Inflammatory macrophage treated with lipopolysaccharide for 4 hours (primary cell): Measurements from ENCODE around the gene GNB1L.

Experiments used
- DNase-seq: peaks from one replicate; pipeline ENCODE4 v3.0.0-alpha.2; 2020

GNB1L gene

GRCh38 chr22:19859861-19860510 lies 5.3 kb upstream of the GNB1L start:
- DNase-seq: no peak

GRCh38 chr22:19857382-19857781 lies 2.7 kb upstream of the GNB1L start:
- DNase-seq: no peak

- peak; percentile 31 for DNase-seq
Measured at GRCh38 chr22:19855504-19856409, 1.1 kb upstream of the GNB1L start.

DNA sequence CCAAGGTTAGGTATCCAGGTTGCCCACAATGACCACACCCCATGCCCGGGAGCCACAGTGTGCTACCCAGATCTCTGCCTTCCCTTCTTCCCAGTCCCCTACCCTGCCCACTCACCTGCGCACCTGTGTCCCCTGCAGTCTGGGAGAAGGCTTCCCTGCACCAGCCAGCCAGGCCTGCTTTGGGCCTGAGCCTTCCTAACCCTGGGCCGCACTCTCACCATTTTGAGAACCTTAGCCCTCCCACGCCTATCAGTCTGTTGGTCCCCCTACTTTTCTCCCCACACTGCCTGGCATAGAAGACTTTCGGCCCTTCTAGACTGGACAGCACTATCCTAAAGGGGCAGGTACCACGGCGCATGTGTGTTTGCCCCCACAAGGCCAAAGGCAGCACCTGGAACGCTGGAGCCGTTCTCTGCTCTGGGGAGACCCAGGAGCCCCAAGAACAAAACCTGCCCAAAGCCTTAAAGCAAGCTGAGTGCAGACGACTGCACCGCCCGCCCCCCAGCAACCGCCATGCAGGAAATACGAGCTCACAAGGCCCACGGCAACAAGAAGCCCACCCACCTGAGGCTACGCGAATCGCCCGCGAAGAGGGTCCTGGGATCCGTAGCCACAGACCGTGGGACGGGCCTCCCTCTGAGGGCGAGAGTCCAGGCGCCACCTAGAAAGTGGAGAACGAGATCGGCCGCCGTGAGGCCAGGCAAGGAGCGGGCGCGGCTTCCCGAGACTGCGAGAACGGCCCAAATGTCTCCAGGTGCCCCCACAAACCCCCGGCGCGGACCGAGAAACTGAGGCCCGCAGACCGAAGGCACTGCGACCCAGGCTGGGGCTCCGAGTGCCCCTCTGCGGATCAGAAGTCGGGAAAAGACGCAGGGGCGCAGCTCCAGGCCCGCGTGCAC lies 546 bp downstream of the GNB1L start:
- no peak for DNase-seq

DNA sequence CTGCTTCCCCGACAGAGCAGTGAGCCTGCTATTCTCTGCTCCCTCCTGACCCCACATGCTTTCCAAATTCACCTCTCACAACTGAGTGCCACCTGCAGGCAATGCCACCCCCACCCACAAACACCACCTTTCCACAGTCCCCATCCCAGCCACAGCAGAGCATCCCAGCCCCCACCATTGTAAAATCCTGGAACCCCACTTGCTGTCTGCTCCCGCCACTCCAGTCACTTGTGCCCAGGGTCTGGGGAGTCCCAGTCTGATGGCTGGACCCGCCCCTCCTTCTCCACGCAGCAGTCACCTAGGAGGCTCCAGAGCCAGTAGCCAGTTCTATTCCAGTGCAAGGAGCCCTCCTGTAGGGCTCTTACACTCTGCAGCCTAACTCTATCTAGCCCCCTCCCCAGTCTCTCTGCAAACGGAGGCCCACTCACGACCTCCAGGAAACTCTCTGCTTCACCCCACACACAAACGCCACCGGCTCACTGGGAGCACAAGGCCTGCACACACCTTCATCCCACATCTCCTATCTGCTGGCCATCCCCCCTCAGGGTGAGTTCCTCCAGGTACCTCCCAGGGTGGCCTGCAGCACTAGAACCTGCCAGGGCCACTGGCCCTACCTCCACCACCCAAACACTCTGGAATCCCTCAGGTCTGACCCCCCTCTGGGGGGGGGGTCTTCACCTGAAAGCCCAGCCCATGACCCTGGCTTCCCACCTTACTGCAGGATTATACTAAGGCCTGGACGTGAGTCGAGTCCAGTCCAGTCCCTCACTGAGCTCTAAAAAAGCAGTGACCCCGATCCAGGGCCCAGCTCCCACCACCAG lies 1.4 kb downstream of the GNB1L start:
- no peak for DNase-seq

DNA sequence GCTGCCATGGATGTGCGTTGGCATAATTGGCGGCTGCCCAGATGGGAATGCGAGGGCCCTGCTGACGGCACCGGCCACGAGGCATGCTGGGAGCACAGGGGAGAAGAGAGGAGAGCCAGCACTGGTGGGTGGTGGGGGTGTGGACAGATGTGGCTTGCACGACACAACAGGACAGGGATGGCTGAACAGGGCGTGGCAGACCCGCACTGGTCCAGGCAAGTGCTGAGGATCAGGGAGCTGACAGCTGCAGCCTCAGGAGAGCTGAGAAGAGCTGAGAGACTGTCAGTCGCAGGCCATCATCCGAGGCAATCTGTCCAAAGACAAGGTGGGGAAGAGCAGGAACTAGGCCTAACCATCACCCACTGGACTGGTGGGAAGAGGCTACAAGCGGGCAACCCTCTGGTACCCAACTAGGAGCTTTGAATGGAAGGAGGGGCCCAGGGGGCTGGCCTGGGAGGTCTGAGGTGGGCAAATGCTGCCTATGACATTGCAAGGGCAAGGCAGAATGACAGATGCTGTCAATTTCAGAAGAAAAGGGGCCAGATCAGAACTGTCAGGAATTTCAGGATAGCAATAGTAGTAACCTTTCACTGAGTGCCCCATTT lies 2.4 kb downstream of the GNB1L start:
- DNase-seq: no peak

DNA sequence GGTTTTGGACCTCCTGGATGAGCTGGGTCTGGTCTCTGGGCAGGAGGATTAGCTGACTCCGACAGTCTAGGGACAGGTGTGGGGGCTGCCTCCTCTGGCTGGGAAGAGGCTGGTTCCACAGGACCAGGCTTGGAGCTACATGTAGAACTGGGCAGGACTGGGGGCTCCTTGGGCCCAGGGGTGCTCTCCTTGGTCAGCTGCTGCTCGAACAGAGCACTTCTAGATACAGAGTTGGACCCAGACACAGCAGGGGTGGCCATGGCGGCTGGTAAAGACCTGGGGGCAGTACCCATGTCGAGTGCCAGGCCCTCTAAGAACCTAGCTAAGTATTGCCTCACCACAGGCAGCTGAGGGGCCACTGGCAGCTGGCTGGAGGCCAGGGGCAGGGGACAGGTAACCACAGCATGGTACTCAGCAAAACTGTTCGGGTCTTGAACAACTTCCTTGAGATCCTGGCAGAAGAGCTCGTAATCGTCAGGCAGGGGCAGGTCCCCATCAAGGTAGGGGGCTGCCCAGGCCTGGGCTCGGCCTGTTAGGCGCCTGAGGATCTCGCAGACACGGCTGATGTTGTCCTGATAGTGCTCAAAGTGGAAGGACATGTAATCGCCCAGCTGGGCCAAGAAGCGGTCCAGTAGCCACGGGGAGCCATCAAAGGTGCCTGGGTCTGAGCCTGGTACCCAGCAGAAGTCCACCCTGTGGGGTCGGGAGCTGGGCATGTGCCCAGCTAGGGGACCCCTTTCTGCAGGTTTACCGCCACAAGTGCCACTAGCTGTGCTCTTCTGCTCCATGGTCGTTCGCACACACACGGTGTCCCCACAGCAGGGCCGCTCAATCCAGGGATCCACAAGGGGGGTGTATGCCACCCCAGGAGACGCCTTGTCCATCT lies 3.1 kb downstream of the GNB1L start:
- no peak for DNase-seq

DNA sequence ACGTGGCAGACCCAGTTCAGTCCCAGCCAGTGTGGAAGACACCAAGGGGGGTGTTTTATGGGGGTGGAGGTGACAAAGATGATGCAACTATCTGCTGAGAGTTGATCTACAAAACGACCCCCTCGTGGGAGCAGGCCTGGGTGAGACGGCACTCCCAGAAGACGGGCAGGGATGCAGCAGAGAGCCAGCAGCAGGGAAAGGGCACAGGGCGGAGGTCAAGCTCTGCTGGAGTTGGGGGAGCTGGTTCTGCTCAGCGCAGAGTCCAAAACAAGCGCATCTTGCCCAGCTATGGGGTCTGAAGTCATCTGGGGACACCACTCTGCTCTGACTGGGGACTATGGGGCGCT lies 3.9 kb downstream of the GNB1L start:
- DNase-seq: no peak

GRCh38 chr22:19849835-19850762 lies 4.6 kb downstream of the GNB1L start:
- DNase-seq: no peak

- no peak for DNase-seq
Measured at GRCh38 chr22:19848298-19849224, 6.1 kb downstream of the GNB1L start.

- DNase-seq: no peak
Measured at GRCh38 chr22:19847345-19847632, 7.4 kb downstream of the GNB1L start.

GRCh38 chr22:19846620-19847344 lies 7.9 kb downstream of the GNB1L start:
- no peak for DNase-seq

DNA sequence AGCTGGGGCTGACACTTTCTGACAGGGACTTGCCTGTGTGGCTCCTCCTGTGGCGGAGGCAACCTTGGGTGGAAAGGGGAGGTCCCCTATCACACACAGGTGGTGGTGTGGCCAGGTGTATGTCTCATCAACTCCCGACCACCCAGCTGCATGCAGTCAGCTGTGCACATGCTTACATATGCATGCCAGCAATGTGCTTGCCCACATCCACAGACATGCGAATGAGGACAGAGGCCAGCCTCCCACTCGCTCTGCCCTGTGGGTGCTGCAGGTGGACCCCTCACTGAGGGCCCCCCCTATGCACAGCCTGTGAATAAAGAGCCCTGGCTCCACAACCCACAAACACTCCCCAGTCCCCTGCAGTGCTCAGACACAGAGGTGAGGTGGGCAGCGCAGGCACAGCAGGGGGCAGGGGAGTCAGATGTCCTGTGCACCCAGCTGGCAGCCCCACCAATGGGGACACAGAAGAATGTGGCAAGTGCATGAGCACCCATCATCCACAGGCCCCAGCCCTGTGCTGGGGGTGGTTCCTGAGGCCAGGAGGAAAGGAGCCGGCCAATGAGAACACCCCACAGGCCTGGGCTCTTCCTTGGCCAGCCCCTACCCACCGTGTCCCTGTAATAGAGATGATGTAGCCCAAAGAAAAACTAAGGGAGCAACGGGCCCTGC lies 9.5 kb downstream of the GNB1L start:
- DNase-seq: no peak

DNA sequence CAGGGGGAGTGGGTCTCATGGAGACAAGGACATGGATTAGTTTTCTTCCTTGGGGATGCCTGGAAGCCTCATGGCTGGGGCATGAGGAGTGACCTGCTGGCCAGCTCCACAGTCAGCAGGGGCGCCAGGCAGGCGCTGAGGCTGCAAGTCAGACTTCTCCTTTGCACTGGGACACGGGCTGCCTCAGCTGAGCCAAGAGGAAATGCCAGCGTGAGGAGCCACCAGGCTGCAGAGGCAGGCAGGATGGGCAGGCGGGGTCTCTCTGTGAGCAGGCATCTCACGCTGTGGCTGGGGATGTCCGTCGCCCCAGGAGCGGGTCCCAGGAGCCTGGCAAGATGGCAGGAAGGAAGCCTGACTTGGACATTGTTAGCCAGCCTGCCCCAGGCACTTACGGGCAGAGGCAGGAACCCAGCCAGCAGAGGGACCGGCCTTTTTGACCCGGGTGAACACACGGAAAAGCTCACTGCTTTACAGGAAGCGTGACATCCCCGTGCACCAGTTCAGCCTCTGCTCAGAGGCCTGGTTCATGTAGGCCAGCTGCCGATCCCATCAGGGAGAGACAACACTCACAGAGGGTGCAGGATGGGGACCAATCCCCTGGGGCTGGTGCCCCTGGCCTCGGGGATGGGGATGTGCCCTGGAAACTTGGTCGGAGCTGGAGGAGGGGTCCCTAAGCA lies 10.2 kb downstream of the GNB1L start:
- peak; percentile 68 for DNase-seq

DNA sequence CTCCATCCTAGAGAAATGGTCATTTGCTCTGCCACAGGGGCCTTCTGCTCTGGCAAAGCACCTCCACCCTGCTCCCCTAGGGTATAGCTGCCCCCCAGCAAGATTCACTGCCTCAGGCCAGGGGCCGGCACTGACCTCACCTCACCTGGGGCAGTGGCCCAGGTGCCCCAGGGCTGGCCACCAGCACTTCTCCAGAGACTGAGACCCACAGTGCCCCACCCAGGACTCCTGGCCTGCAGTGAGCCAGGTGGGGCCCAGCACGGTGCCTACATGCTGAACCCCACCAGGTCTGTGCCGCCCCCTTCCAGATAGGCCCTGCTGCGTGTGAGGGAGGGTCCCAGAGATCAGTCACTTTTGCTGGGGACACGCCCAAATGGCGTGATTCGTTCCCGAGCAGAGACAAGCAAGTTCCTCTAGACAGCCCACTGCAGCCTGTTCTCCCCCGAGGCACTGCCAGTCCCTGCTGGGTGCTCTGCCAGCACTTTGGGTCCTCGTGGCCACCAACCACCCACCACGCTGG lies 10.8 kb downstream of the GNB1L start:
- no peak for DNase-seq

DNA sequence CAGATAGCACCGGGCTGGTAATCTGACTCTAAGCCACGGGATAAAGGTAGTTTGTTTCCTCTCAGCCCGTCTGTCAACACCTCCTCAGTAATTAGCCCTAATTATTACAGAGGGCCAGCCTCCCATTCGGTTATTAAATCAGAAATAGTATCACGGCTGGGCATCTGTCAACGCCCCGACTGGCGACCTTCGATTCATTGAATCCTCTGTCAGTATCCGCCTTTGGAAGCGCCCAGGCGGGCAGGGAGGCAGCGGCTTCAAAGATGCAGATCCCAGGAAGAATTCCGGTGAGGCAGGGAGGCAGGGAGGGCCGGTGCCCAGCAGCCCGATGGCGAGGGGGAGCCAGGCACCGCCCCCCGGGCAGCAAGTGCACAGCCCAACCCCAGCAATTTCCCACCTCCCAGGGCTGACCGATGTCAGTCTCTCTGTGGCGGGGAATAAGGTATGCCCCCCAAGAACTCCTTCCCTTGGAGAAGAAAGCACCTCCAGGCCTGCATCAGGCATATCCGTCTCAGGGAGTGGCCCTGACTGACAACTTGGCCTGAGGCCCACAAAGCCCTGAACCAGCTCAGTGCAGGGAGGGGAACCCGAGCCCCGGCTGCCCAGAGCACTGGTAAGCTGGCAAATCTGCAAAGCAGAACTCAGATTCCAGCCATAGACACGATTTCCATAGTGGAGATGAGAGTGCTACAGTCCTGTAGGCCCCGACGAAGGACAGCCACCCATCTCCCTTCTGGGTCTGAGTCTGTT lies 11.4 kb downstream of the GNB1L start:
- DNase-seq: no peak
